Effector memory CD4-positive, alpha-beta T cell (primary cell): Measurements from ENCODE around the gene CST7.

Experiments used
- DNase-seq, 3 donors: peaks; one replicate each; pipeline ENCODE4 v3.0.0-alpha.2; 2020
- H3K27ac ChIP-seq: 2 replicates; pipeline ENCODE4 v1.7.0; 2013; ENCODE audit warnings: mild to moderate bottlenecking, low read length, moderate library complexity; ENCODE audit not compliant: insufficient read depth, poor library complexity, severe bottlenecking
- H3K27me3 ChIP-seq: replicated peaks from 2 replicates; pipeline ENCODE4 v1.7.0; 2013; ENCODE audit warnings: mild to moderate bottlenecking, low read length; ENCODE audit not compliant: insufficient read depth, control insufficient read depth, poor library complexity, severe bottlenecking
- H3K36me3 ChIP-seq: 2 replicates; pipeline ENCODE4 v1.7.0; 2013; ENCODE audit warnings: mild to moderate bottlenecking, low read length, moderate library complexity; ENCODE audit not compliant: control insufficient read depth, insufficient read depth
- H3K4me1 ChIP-seq: 2 replicates; pipeline ENCODE4 v1.7.0; 2013; ENCODE audit warnings: low read length, mild to moderate bottlenecking; ENCODE audit not compliant: control insufficient read depth, insufficient read depth, poor library complexity, severe bottlenecking
- H3K4me3 ChIP-seq: 2 replicates; pipeline ENCODE4 v1.7.0; 2013; ENCODE audit warnings: low read length, low read depth, mild to moderate bottlenecking; ENCODE audit not compliant: insufficient read depth, poor library complexity, severe bottlenecking
- H3K9me3 ChIP-seq: 2 replicates; pipeline ENCODE4 v1.7.0; 2013; ENCODE audit warnings: mild to moderate bottlenecking, low read length, moderate library complexity; ENCODE audit not compliant: control insufficient read depth

CST7 gene

GRCh38 chr20:24983896-24984295 lies 34.8 kb downstream of the CST7 start:
- H3K27ac ChIP-seq: no peak overlapping the region
- H3K36me3 ChIP-seq: peaks cover 29% of the 10 kb centered on the region
- no peaks in the 10 kb centered on the region for H3K4me1 ChIP-seq
- H3K4me3 ChIP-seq: no peak overlapping the region
- no peak for DNase-seq
- no peaks in the 10 kb centered on the region for H3K27me3 ChIP-seq
- no peaks in the 10 kb centered on the region for H3K9me3 ChIP-seq

GRCh38 chr20:24984961-24985640 lies 36.0 kb downstream of the CST7 start:
- DNase-seq: no peak
- H3K27ac ChIP-seq: no peak overlapping the region
- H3K36me3 ChIP-seq: peaks cover 25% of the 10 kb centered on the region
- H3K4me1 ChIP-seq: no peaks in the 10 kb centered on the region
- no peaks in the 10 kb centered on the region for H3K9me3 ChIP-seq
- H3K4me3 ChIP-seq: no peak overlapping the region
- no peaks in the 10 kb centered on the region for H3K27me3 ChIP-seq

- no peak for DNase-seq
- Histone ChIP-seq H3K27ac (no peak overlapping the region), H3K4me1 (peaks cover 1% of the 10 kb centered on the region), H3K9me3 (no peaks in the 10 kb centered on the region), H3K4me3 (no peak overlapping the region), H3K27me3 (no peaks in the 10 kb centered on the region), H3K36me3 (peaks cover 18% of the 10 kb centered on the region)
Measured at GRCh38 chr20:24985802-24986201, 36.7 kb downstream of the CST7 start.

GRCh38 chr20:24986436-24987015 lies 37.5 kb downstream of the CST7 start:
- Histone ChIP-seq H3K36me3 (peaks cover 16% of the 10 kb centered on the region), H3K4me3 (no peak overlapping the region), H3K27ac (no peak overlapping the region), H3K9me3 (no peaks in the 10 kb centered on the region), H3K27me3 (no peaks in the 10 kb centered on the region), H3K4me1 (peaks cover 8% of the 10 kb centered on the region)
- DNase-seq: no peak

GRCh38 chr20:24987244-24987643 lies 38.2 kb downstream of the CST7 start:
- no peak overlapping the region for H3K27ac ChIP-seq
- peaks cover 9% of the 10 kb centered on the region for H3K4me1 ChIP-seq
- no peaks in the 10 kb centered on the region for H3K9me3 ChIP-seq
- H3K36me3 ChIP-seq: peaks cover 11% of the 10 kb centered on the region
- DNase-seq: no peak
- H3K27me3 ChIP-seq: no peaks in the 10 kb centered on the region
- H3K4me3 ChIP-seq: no peak overlapping the region

GRCh38 chr20:24987873-24988835 lies 39.1 kb downstream of the CST7 start:
- H3K4me1 ChIP-seq: peaks cover 12% of the 10 kb centered on the region
- no peak for DNase-seq
- H3K9me3 ChIP-seq: no peaks in the 10 kb centered on the region
- H3K36me3 ChIP-seq: peaks cover 11% of the 10 kb centered on the region
- H3K27ac ChIP-seq: no peak overlapping the region
- no peak overlapping the region for H3K4me3 ChIP-seq
- H3K27me3 ChIP-seq: no peaks in the 10 kb centered on the region

- H3K9me3 ChIP-seq: no peaks in the 10 kb centered on the region
- no peaks in the 10 kb centered on the region for H3K27me3 ChIP-seq
- H3K4me3 ChIP-seq: no peak overlapping the region
- DNase-seq: no peak
- peaks cover 16% of the 10 kb centered on the region for H3K4me1 ChIP-seq
- peaks cover 2% of the 10 kb centered on the region for H3K36me3 ChIP-seq
- no peak overlapping the region for H3K27ac ChIP-seq
Measured at GRCh38 chr20:24989162-24989561, 40.1 kb downstream of the CST7 start.

- Histone ChIP-seq H3K27me3 (no peaks in the 10 kb centered on the region), H3K36me3 (no peaks in the 10 kb centered on the region), H3K9me3 (no peaks in the 10 kb centered on the region), H3K4me3 (no peak overlapping the region), H3K27ac (no peak overlapping the region), H3K4me1 (peaks cover 16% of the 10 kb centered on the region)
- no peak for DNase-seq
Measured at GRCh38 chr20:24990810-24991252, 41.8 kb downstream of the CST7 start.

GRCh38 chr20:24991897-24992486 lies 42.9 kb downstream of the CST7 start:
- DNase-seq: no peak
- peaks cover 16% of the 10 kb centered on the region for H3K4me1 ChIP-seq
- no peaks in the 10 kb centered on the region for H3K27me3 ChIP-seq
- H3K27ac ChIP-seq: peak overlapping the region; percentile 97
- no peaks in the 10 kb centered on the region for H3K36me3 ChIP-seq
- H3K9me3 ChIP-seq: no peaks in the 10 kb centered on the region
- H3K4me3 ChIP-seq: peak overlapping the region; percentile 87
